GM21576 (cell line): ENCODE data around the gene SLC25A26.

ENCODE experiments used
- ATAC-seq: cut with Tn5 transposase; IDR thresholded peaks from one replicate; pipeline ENCODE4 v1.9.1; 2021; ENCODE audit warnings: mild to moderate bottlenecking, moderate library complexity; ENCODE audit not compliant: unreplicated experiment

The SLC25A26 gene, protein sequence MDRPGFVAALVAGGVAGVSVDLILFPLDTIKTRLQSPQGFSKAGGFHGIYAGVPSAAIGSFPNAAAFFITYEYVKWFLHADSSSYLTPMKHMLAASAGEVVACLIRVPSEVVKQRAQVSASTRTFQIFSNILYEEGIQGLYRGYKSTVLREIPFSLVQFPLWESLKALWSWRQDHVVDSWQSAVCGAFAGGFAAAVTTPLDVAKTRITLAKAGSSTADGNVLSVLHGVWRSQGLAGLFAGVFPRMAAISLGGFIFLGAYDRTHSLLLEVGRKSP

GRCh38 chr3:66220602-66221377, at the start of gene SLC25A26:
TSS of gene SLC25A26 (plus strand) at chr3:66221001. CDS start at chr3:66221095, 94 bp downstream.
- ATAC-seq, result peak; percentile 99

GRCh38 chr3:66172394-66172793, 48.4 kb upstream of the SLC25A26 start:
- no peak for ATAC-seq

GRCh38 chr3:66177026-66177425, 43.8 kb upstream of the SLC25A26 start:
- no peak for ATAC-seq

GRCh38 chr3:66178206-66178605, 42.6 kb upstream of the SLC25A26 start:
- no peak for ATAC-seq

GRCh38 chr3:66179793-66180192, 41.0 kb upstream of the SLC25A26 start:
- ATAC-seq, result no peak

GRCh38 chr3:66181764-66182163, 39.0 kb upstream of the SLC25A26 start:
- no peak for ATAC-seq

DNA sequence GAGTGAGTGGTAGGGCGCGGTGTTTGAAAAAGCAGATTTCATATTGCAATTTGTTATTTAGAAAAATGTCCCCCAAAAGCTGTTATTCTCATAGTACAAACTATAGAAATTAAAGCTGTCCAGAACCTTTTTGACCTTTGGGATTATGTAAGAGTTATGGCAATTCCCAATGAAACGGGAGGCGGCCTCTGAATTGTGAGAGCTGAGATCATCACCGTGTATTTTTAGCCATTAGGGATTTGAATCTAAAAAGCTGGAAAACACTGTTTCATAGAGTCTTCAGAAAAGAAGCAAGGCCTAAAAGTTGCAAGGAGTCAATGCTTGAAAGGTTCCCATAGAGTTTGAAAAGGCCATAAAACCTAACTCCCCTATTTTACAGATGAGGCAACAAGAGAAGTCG, 38.6 kb upstream of the SLC25A26 start:
- no peak for ATAC-seq

DNA sequence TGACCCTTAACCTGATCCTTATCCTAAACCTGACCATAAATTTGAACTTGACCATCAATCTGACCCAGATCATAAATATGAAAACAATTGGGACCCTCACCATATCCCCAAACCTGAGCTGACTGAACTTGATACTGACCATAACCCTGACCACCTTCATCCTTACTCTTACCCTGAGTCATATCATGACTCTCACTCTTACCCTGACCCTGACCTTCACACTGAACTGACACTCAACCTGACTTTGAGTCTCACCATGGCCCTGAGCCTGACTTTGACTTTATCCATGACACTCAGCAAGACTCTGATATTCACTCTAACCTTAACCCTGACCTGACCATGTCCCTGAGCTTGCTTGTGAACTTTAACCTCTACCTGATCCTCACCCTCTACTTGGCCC, 34.3 kb upstream of the SLC25A26 start:
- ATAC-seq, result no peak

GRCh38 chr3:66195347-66195783, 25.4 kb upstream of the SLC25A26 start:
- ATAC-seq, result no peak

- ATAC-seq, result no peak
These were observed 24.2 kb upstream of the SLC25A26 start for GRCh38 chr3:66196633-66197032.

DNA sequence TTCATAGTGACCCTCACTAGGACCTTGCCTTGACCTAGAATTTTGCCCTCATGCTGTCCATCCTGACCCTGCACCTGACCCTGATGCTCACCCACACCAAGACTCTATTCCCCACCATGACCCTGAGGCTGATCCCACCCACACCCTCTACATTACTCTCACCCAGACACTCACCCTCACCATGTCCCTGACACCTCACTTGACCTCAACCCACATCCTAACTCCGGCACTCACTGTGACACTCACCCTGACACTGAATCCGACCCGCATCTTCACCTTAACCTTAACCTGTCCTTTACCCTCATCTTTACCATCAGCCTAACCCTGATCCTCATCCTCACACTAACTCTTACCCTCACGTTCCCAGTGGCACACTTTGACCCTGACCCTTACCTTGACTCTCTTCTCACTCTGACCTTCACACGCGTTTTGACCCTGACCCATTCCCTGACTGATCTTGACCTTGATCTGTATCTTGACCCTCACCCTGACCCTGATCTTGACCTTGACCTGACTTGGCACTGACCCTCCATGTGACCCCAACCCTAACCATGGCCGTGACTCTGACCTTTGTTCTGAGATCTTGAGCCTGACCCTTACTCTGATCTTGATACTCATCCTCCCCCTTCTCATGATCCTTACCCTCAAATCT, 22.2 kb upstream of the SLC25A26 start:
- ATAC-seq, result no peak

- ATAC-seq, result no peak
These were observed 21.7 kb upstream of the SLC25A26 start for GRCh38 chr3:66199089-66199473.

- ATAC-seq, result no peak
These were observed 20.7 kb upstream of the SLC25A26 start for GRCh38 chr3:66200147-66200546.

DNA sequence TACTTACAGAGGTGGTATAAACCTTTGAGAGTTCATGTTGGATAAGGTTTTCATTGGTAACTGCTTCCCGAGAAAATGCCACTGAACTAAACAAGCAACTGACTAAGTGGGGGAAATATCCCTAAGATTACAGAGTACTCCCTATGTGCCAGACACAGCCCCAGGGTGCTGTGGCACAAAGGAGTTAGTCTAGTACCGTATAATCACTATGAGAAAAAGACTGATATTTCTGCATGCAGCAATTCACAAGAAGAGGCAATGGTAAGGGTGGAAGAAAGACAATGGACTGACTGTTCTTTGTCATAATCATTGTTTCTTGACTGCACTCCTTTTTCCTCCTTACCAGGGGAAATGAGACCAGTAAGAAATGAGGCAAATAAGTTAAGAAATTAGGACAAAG, 20.0 kb upstream of the SLC25A26 start:
- ATAC-seq, result no peak

GRCh38 chr3:66203275-66203674, 17.5 kb upstream of the SLC25A26 start:
- ATAC-seq, result no peak

DNA sequence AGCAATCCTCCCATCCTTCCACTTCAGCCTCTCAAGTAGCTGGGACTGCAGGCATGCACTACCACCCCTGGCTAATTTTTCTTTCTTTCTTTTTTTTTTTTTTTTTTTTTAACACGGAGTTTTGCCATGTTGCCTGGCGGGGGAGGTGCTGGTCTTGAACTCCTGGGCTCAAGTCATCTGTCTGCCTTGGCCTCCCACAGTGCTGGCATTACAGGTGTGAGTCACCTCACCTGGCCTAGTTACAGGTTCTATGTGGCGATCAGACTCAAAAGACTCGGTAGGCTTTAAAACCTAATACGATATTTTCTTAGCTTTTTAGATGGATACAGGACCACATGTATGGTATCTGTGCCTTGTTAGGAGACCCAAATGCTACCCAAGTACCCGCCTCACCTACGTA, 14.0 kb upstream of the SLC25A26 start:
- ATAC-seq, result no peak

DNA sequence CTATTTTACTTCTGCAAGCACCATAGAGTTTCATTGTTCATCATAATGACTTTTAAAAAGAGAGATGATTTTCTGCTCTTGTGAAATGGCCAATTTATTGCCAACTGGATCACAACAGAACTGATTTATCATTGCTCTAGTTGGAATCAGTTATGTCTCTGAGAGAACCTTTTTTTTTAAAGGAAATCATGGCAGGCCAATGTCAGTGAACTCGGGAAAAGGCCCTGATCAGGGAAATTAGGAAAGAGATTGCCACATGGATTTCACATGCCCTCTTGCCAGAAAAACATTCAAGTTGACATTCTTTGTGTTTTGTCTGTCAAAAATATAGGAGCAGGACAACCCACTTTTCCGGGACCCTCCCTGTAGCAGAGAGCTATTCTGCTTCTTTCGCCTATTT, 12.6 kb upstream of the SLC25A26 start:
- ATAC-seq, result no peak

DNA sequence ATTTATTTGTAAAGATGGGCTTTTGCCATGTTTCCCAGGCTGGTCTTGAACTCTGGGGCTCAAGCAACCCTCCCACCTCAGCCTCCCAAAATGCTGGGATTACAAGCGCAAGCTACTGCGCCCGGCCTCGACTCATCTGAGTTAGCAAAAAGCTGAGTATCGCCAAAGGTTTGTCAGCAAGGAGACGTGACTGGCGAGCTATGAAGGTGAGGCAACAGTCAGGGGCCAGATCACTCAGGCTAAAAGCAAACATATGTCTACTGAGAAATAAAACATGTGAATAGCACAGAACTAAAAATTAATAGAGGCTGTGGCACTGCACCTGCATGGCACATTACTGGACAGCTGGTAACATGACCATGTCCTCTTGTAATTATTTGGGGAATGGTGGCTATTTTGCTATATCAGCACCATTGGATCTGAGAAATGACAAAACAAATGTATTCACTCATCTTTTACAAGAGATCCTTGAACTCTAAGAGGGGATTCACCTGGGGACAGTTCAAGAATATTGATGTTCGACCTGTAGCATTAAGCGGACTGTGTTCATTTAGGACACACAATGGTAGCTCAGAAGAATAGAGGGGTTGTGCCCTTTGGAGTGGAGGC, 10.0 kb upstream of the SLC25A26 start:
- ATAC-seq, result no peak

DNA sequence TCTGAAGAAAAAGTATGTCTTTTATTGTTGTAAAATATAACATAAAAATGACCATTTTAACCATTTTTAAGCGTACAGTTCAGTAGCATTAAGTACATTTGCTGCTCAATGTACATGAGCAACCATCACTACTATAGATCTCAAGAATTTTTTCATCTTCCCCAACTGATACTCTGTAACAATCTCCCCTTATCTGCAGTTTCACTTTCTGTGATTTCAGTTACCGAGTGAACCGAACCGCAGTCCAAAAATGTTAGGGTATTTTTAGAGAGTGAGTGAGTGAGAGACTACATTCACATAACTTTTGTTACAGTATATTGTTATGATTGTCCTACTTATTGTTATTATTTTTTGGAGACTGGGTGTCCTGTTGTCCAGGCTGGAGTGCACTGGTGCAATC, 9.0 kb upstream of the SLC25A26 start:
- ATAC-seq, result no peak

GRCh38 chr3:66215106-66215505, 5.7 kb upstream of the SLC25A26 start:
- no peak for ATAC-seq

- no peak for ATAC-seq
These were observed 735 bp upstream of the SLC25A26 start for GRCh38 chr3:66220066-66220465.

GRCh38 chr3:66224220-66224619, 3.4 kb downstream of the SLC25A26 start:
- ATAC-seq, result no peak
